LNCaP clone FGC (cell line): Measurements from ENCODE around the gene TNIK.
A peak's percentile ranks its signal among the peaks of the same experiment; 100 is the strongest.

ENCODE experiments used
- DNase-seq: peaks from one replicate; pipeline ENCODE4 v3.0.0-alpha.2; 2011; ENCODE audit warnings: low read depth
- H3K4me3 ChIP-seq: 2 replicates; pipeline ENCODE4 v1.5.1; 2011; ENCODE audit warnings: mild to moderate bottlenecking, low read depth, low read length, control low read depth
- CTCF ChIP-seq: IDR thresholded peaks from 2 replicates; pipeline ENCODE4 v1.5.1; 2012; ENCODE audit warnings: mild to moderate bottlenecking; ENCODE audit not compliant: control insufficient read depth, insufficient read depth; ENCODE audit errors: extremely low read depth

The TNIK gene

GRCh38 chr3:171184372-171184771 is 275.8 kb downstream of the TNIK start:
- no peak for TF ChIP-seq CTCF
- H3K4me3 ChIP-seq, result no peak overlapping the region
- no peak for DNase-seq

GRCh38 chr3:171183042-171183441 is 277.2 kb downstream of the TNIK start:
- H3K4me3 ChIP-seq, result no peak overlapping the region
- DNase-seq, result no peak
- peak; percentile 56 for TF ChIP-seq CTCF

GRCh38 chr3:171181907-171182690 is 278.1 kb downstream of the TNIK start:
- no peak for DNase-seq
- TF ChIP-seq CTCF, result no peak

GRCh38 chr3:171178714-171179113 is 281.5 kb downstream of the TNIK start:
- no peak overlapping the region for H3K4me3 ChIP-seq
- no peak for TF ChIP-seq CTCF
- DNase-seq, result no peak

More at GRCh38 chr3:171181907-171182690, 278.1 kb downstream of the TNIK start:
- H3K4me3 ChIP-seq, result no peak overlapping the region

GRCh38 chr3:171177553-171177952 is 282.7 kb downstream of the TNIK start:
- no peak for DNase-seq
- no peak for TF ChIP-seq CTCF
- H3K4me3 ChIP-seq, result no peak overlapping the region

GRCh38 chr3:171177056-171177455 is 283.1 kb downstream of the TNIK start:
- no peak for TF ChIP-seq CTCF
- no peak overlapping the region for H3K4me3 ChIP-seq
- DNase-seq, result no peak

GRCh38 chr3:171176244-171176933 is 283.8 kb downstream of the TNIK start:
- no peak for DNase-seq
- TF ChIP-seq CTCF, result no peak

More at GRCh38 chr3:171176244-171176933, 283.8 kb downstream of the TNIK start:
- no peak overlapping the region for H3K4me3 ChIP-seq
